ENCODE data around the gene MYF6. TPM values are rescaled to one million over a fixed set of nuclear protein-coding genes. Genes with fewer than 3 reads are reported as not detected.

MYF6 gene
- total and polyA plus RNA-seq, 2 donors (not counting 1 experiment from before 2014, with no cell fraction given) = not detected

DNA sequence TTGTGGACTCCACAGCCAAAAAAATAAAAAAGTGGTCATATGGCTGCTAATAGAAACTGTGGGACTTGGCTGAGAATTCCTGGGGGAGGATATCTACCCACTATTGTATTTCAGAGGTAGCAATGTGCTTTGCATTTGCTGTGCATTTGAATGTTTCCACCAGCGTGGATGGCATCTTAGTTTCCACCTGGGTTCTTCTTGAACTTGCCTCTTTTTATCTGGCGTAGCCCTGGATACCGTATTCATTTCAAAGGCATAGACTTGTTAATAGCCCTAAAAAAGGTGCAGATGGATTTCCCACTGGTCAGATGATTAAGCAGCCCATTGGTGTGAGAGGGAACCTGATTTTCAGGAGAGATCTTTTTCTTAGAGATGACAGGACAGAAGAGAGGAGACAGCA is 7.4 kb downstream of the MYF6 start:
- H3K9ac ChIP-seq (ENCODE audit: insufficient read depth, low read length) = no peak overlapping the region
- H3K27me3 ChIP-seq (ENCODE audit: control insufficient read depth, insufficient read depth, low read length) = no peaks in the 10 kb centered on the region
- H3K4me3 ChIP-seq (replicated peaks in 1 of 4; ENCODE audit: control extremely low read depth in 1 of 4, insufficient read depth in 1 of 4, low read depth in 3 of 4, low read length in 4 of 4) = no peak overlapping the region
- no peak for DNase-seq (ENCODE audit: low read depth in 2 of 2)
- H3K79me2 ChIP-seq (ENCODE audit: control insufficient read depth, insufficient read depth, low read length) = no peaks in the 10 kb centered on the region
- no peak overlapping the region for H3K4me2 ChIP-seq (ENCODE audit: extremely low read depth, insufficient read depth, low read length)
- H3K9me3 ChIP-seq (ENCODE audit: control insufficient read depth, insufficient read depth, low read depth, low read length) = no peaks in the 10 kb centered on the region
- no peak overlapping the region for H3K27ac ChIP-seq (ENCODE audit: insufficient read depth, low read length)
- no peaks in the 10 kb centered on the region for H4K20me1 ChIP-seq (ENCODE audit: control insufficient read depth, extremely low read depth, insufficient read depth, low read length)
- no peaks in the 10 kb centered on the region for H3K36me3 ChIP-seq (ENCODE audit: control insufficient read depth, insufficient read depth, low read length)
- H2AFZ ChIP-seq (ENCODE audit: low read length) = no peak overlapping the region
- TF ChIP-seq EZH2 (IDR thresholded peaks at IDR 0.05; ENCODE audit: low read length, missing control alignments) = no peak
- TF ChIP-seq, protein P1, sequence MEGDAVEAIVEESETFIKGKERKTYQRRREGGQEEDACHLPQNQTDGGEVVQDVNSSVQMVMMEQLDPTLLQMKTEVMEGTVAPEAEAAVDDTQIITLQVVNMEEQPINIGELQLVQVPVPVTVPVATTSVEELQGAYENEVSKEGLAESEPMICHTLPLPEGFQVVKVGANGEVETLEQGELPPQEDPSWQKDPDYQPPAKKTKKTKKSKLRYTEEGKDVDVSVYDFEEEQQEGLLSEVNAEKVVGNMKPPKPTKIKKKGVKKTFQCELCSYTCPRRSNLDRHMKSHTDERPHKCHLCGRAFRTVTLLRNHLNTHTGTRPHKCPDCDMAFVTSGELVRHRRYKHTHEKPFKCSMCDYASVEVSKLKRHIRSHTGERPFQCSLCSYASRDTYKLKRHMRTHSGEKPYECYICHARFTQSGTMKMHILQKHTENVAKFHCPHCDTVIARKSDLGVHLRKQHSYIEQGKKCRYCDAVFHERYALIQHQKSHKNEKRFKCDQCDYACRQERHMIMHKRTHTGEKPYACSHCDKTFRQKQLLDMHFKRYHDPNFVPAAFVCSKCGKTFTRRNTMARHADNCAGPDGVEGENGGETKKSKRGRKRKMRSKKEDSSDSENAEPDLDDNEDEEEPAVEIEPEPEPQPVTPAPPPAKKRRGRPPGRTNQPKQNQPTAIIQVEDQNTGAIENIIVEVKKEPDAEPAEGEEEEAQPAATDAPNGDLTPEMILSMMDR (conservative IDR thresholded peaks at IDR 0.05 in 1 of 2, IDR thresholded peaks at IDR 0.05 in 1 of 2; ENCODE audit: low read depth in 1 of 2, low read length in 2 of 2) = no peak
- no peaks in the 10 kb centered on the region for H3K4me1 ChIP-seq (ENCODE audit: control insufficient read depth, extremely low read depth, insufficient read depth, low read length)

DNA sequence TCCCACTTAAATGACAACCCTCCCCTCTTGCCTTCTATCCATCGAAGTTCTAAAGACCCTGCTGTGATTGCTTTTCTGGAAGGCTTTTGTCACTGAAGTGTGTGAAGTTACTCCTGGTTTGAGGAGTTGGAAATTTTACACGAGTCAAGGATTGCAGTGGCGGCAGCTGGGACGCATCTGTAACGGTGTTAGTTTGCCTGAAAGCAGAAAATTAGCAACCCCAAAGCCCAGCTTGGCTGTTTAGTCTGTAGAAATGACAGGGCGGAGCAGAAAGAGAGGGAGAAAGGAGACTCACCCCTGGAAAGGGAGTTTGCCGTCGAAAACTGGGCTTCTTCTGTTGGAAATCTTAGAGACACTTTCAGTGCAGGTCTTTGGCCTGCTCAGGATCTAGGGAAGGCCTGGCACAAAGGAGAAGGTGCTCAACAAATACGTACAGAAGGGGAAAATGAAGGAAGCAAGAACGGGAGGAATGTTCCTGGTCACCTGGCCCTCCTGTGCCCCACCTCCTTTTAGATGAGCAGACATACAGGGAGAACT is 8.3 kb downstream of the MYF6 start:
- DNase-seq (ENCODE audit: low read depth in 2 of 2) = no peak
- H4K20me1 ChIP-seq (ENCODE audit: control insufficient read depth, extremely low read depth, insufficient read depth, low read length) = no peaks in the 10 kb centered on the region
- no peak overlapping the region for H3K4me2 ChIP-seq (ENCODE audit: extremely low read depth, insufficient read depth, low read length)
- H3K4me3 ChIP-seq (replicated peaks in 1 of 4; ENCODE audit: control extremely low read depth in 1 of 4, insufficient read depth in 1 of 4, low read depth in 3 of 4, low read length in 4 of 4) = no peak overlapping the region
- H3K79me2 ChIP-seq (ENCODE audit: control insufficient read depth, insufficient read depth, low read length) = no peaks in the 10 kb centered on the region
- no peak overlapping the region for H2AFZ ChIP-seq (ENCODE audit: low read length)
- H3K36me3 ChIP-seq (ENCODE audit: control insufficient read depth, insufficient read depth, low read length) = no peaks in the 10 kb centered on the region
- TF ChIP-seq, protein P1 (conservative IDR thresholded peaks at IDR 0.05 in 1 of 2, IDR thresholded peaks at IDR 0.05 in 1 of 2; ENCODE audit: low read depth in 1 of 2, low read length in 2 of 2) = no peak
- no peak for TF ChIP-seq EZH2 (IDR thresholded peaks at IDR 0.05; ENCODE audit: low read length, missing control alignments)
- no peaks in the 10 kb centered on the region for H3K27me3 ChIP-seq (ENCODE audit: control insufficient read depth, insufficient read depth, low read length)
- no peaks in the 10 kb centered on the region for H3K4me1 ChIP-seq (ENCODE audit: control insufficient read depth, extremely low read depth, insufficient read depth, low read length)
- H3K27ac ChIP-seq (ENCODE audit: insufficient read depth, low read length) = no peak overlapping the region
- no peak overlapping the region for H3K9ac ChIP-seq (ENCODE audit: insufficient read depth, low read length)
- H3K9me3 ChIP-seq (ENCODE audit: control insufficient read depth, insufficient read depth, low read depth, low read length) = no peaks in the 10 kb centered on the region

- Histone ChIP-seq H3K9me3 (ENCODE audit: control insufficient read depth, insufficient read depth, low read depth, low read length) (no peaks in the 10 kb centered on the region), H3K36me3 (ENCODE audit: control insufficient read depth, insufficient read depth, low read length) (no peaks in the 10 kb centered on the region), H2AFZ (ENCODE audit: low read length) (no peak within 1 kb of the TSS), H3K27me3 (ENCODE audit: control insufficient read depth, insufficient read depth, low read length) (no peaks in the 10 kb centered on the region), H3K4me1 (ENCODE audit: control insufficient read depth, extremely low read depth, insufficient read depth, low read length) (no peaks in the 10 kb centered on the region), H3K79me2 (ENCODE audit: control insufficient read depth, insufficient read depth, low read length) (no peaks in the 10 kb centered on the region), H4K20me1 (ENCODE audit: control insufficient read depth, extremely low read depth, insufficient read depth, low read length) (no peaks in the 10 kb centered on the region), H3K4me2 (ENCODE audit: extremely low read depth, insufficient read depth, low read length) (no peak within 1 kb of the TSS), H3K9ac (ENCODE audit: insufficient read depth, low read length) (no peak within 1 kb of the TSS), H3K27ac (ENCODE audit: insufficient read depth, low read length) (no peak within 1 kb of the TSS), H3K4me3 (replicated peaks in 1 of 4; ENCODE audit: control extremely low read depth in 1 of 4, insufficient read depth in 1 of 4, low read depth in 3 of 4, low read length in 4 of 4) (no peak within 1 kb of the TSS)
- TF ChIP-seq, protein P1 (conservative IDR thresholded peaks at IDR 0.05 in 1 of 2, IDR thresholded peaks at IDR 0.05 in 1 of 2; ENCODE audit: low read depth in 1 of 2, low read length in 2 of 2) = no peak
- TF ChIP-seq EZH2 (IDR thresholded peaks at IDR 0.05; ENCODE audit: low read length, missing control alignments) = no peak
- no peak for DNase-seq (ENCODE audit: low read depth in 2 of 2)
Observed at GRCh38 chr12:80716696-80717469, 9.4 kb downstream of the MYF6 start, which contains the start of gene MYF5. MYF5 (plus strand) TSS chr12:80716912; CDS start chr12:80717064, 152 bp downstream.
